ENCODE results near the gene APOL4. TPM values are rescaled to one million over a fixed set of nuclear protein-coding genes. Genes with fewer than 3 reads are reported as not detected.

The APOL4 gene
- total RNA-seq, 2 experiments from 2014 or later: 0.53 to 0.67 TPM

DNA sequence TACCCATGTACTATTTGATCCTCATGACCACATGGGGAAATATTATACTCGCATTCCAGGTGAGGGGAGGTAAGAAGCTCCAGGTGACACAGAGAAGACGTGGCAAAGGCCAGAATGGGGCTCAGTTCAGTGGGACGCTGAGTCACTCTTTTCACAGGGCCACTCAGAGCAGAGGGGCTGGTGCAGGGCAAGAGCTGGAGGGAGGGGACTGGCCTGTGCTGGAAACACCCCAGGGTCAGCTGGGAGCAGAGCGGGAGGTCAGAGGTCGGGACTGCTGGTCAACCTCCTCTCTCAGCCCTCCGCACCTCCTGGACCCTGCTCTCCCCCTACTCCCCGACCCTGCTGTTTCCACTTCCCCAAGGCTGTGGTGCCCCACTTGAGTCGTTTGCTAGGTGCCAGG is 53.2 kb downstream of the APOL4 start:
- intact Hi-C loops (cut with micrococcal nuclease): no loop called here
- Mint-ChIP-seq H3K27ac (no peak overlapping the region), H3K9me3 (no peaks in the 10 kb centered on the region), H3K4me1 (ENCODE audit: low read depth) (peaks cover 40% of the 10 kb centered on the region), H3K4me3 (no peak overlapping the region), H3K27me3 (no peaks in the 10 kb centered on the region), H3K36me3 (peaks cover 24% of the 10 kb centered on the region)
- CTCF ChIA-PET: interaction anchor here (0.6 to 1.6 kb wide), 2 partner anchors 32 to 82 kb away, joined by 4 to 5 read pairs; no protein-coding TSS in a partner anchor
- no peak for DNase-seq
- POLR2A ChIA-PET: no interaction called here

DNA sequence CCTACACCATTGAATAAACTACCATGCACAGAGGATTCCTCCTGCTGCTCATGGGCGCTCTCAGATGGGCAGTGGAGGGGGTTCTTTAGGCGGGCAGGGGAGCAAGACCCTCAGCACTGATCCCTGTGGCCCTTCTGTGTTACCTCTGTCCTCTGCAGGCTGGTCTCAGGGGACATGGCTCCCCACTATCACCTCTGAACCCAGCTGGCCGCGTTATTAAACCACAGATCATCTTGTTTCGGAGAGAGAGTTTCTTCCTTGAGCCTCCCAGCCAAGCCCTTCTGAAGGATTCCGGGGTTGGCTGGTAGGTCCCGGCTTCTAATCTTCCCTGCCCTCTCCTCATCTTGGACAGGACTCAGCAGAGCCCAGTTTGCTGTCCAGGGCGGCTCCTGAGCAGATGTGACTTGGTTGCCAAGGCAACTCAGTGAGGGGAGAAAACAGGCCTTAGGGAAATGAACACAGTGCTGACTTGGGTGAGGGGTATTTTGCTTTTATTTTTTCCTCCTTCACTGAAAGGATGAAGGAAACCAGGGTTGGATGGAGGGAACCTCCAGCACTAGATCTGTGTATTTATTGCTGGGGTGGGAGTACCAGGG is 54.3 kb downstream of the APOL4 start:
- no peak overlapping the region for H3K27ac Mint-ChIP-seq
- H3K9me3 Mint-ChIP-seq: no peaks in the 10 kb centered on the region
- no peaks in the 10 kb centered on the region for H3K27me3 Mint-ChIP-seq
- H3K36me3 Mint-ChIP-seq: peaks cover 26% of the 10 kb centered on the region
- no peak overlapping the region for H3K4me3 Mint-ChIP-seq
- ChIA-PET POLR2A (no interaction called here), CTCF (interaction anchor here (1.6 kb wide), 1 partner anchor 33 kb away, joined by 5 read pairs; no protein-coding TSS in a partner anchor)
- DNase-seq: no peak
- peaks cover 36% of the 10 kb centered on the region for H3K4me1 Mint-ChIP-seq (ENCODE audit: low read depth)
- intact Hi-C loops (cut with micrococcal nuclease): no loop called here

GRCh38 chr22:36145881-36146280 is 55.7 kb downstream of the APOL4 start:
- Mint-ChIP-seq H3K27me3 (no peaks in the 10 kb centered on the region), H3K4me3 (no peak overlapping the region), H3K4me1 (ENCODE audit: low read depth) (peaks cover 26% of the 10 kb centered on the region), H3K9me3 (no peaks in the 10 kb centered on the region), H3K36me3 (peaks cover 32% of the 10 kb centered on the region), H3K27ac (peak overlapping the region; percentile 57)
- intact Hi-C loops (cut with micrococcal nuclease): loop anchor here (1.0 kb wide), 1 partner anchor 34 kb away; no protein-coding TSS in a partner anchor
- CTCF ChIA-PET: interaction anchor here (6.0 kb wide), 1 partner anchor 34 kb away, joined by 96 read pairs; no protein-coding TSS in a partner anchor
- POLR2A ChIA-PET: no interaction called here
- no peak for DNase-seq

GRCh38 chr22:36144886-36145541 is 56.6 kb downstream of the APOL4 start:
- H3K4me3 Mint-ChIP-seq: no peak overlapping the region
- H3K27me3 Mint-ChIP-seq: no peaks in the 10 kb centered on the region
- no peaks in the 10 kb centered on the region for H3K9me3 Mint-ChIP-seq
- H3K4me1 Mint-ChIP-seq (ENCODE audit: low read depth): peaks cover 17% of the 10 kb centered on the region
- intact Hi-C loops (cut with micrococcal nuclease): loop anchor here (1.0 kb wide), 1 partner anchor 35 kb away; no protein-coding TSS in a partner anchor
- ChIA-PET CTCF (interaction anchor here (0.9 to 6.0 kb wide), 5 partner anchors 18 to 133 kb away, joined by 3 to 96 read pairs (median 6); partner anchors contain the start of gene APOL2), POLR2A (no interaction called here)
- peak overlapping the region; percentile 36 for H3K27ac Mint-ChIP-seq
- H3K36me3 Mint-ChIP-seq: peaks cover 37% of the 10 kb centered on the region
- peak; percentile 55 for DNase-seq

DNA sequence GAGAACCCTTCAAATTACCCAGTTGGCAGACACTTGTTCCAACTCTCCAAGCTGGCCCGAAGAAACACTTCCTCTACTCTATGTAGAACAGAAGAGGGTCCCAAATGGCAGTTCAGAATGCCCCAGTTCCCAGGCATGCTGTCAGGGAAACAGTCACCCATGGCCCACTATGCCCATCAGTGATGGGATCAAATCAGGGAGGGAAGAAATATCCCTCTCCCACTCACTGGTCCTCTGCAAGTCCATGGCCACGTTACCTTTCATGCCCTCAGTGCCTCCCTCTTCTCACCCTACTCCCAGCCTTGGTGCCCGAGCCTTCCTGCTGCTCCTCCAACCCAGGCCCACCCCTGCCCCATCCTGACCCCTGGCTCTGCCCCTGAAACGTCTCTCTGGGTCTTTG is 57.7 kb downstream of the APOL4 start:
- DNase-seq: no peak
- no peaks in the 10 kb centered on the region for H3K9me3 Mint-ChIP-seq
- peak overlapping the region; percentile 45 for H3K27ac Mint-ChIP-seq
- H3K4me1 Mint-ChIP-seq (ENCODE audit: low read depth): peaks cover 12% of the 10 kb centered on the region
- CTCF ChIA-PET: interaction anchor here (0.7 to 6.0 kb wide), 2 partner anchors 19 to 36 kb away, joined by 3 to 96 read pairs; no protein-coding TSS in a partner anchor
- peaks cover 36% of the 10 kb centered on the region for H3K36me3 Mint-ChIP-seq
- intact Hi-C loops (cut with micrococcal nuclease): no loop called here
- H3K4me3 Mint-ChIP-seq: no peak overlapping the region
- no peaks in the 10 kb centered on the region for H3K27me3 Mint-ChIP-seq
- POLR2A ChIA-PET: interaction anchor here (1.1 kb wide), 1 partner anchor 16 kb away, joined by 3 read pairs; the partner anchor contains the start of gene APOL3

GRCh38 chr22:36143066-36143815 is 58.4 kb downstream of the APOL4 start:
- ChIA-PET CTCF (interaction anchor here (0.7 to 6.0 kb wide), 4 partner anchors 11 to 37 kb away, joined by 3 to 96 read pairs (median 4); no protein-coding TSS in a partner anchor), POLR2A (interaction anchor here (1.1 kb wide), 1 partner anchor 17 kb away, joined by 3 read pairs; the partner anchor contains the start of gene APOL3)
- Mint-ChIP-seq H3K27ac (no peak overlapping the region), H3K4me3 (no peak overlapping the region), H3K9me3 (no peaks in the 10 kb centered on the region), H3K27me3 (no peaks in the 10 kb centered on the region), H3K4me1 (ENCODE audit: low read depth) (peaks cover 11% of the 10 kb centered on the region), H3K36me3 (peaks cover 34% of the 10 kb centered on the region)
- no peak for DNase-seq
- intact Hi-C loops (cut with micrococcal nuclease): no loop called here

GRCh38 chr22:36141481-36141880 is 60.1 kb downstream of the APOL4 start:
- DNase-seq: no peak
- no peak overlapping the region for H3K27ac Mint-ChIP-seq
- peaks cover 30% of the 10 kb centered on the region for H3K36me3 Mint-ChIP-seq
- no peak overlapping the region for H3K4me3 Mint-ChIP-seq
- intact Hi-C loops (cut with micrococcal nuclease): no loop called here
- ChIA-PET POLR2A (no interaction called here), CTCF (interaction anchor here (1.1 to 6.0 kb wide), 4 partner anchors 10 to 39 kb away, joined by 3 to 96 read pairs (median 7); no protein-coding TSS in a partner anchor)
- no peaks in the 10 kb centered on the region for H3K27me3 Mint-ChIP-seq
- no peaks in the 10 kb centered on the region for H3K9me3 Mint-ChIP-seq
- peaks cover 10% of the 10 kb centered on the region for H3K4me1 Mint-ChIP-seq (ENCODE audit: low read depth)

Other genes starting within 250 kb of the APOL4 start
- gene RBFOX2, start 173.0 kb downstream of the APOL4 start, total RNA-seq: 1 to 10 TPM; 4.3 to 4.6 TPM
- gene APOL3, start 41.1 kb downstream of the APOL4 start, total RNA-seq: 10 to 100 TPM; 63.9 to 66.7 TPM
- 10 to 100 TPM; 76.4 to 82.9 TPM for gene APOL2, start 37.7 kb upstream of the APOL4 start, total RNA-seq
- 10 to 100 TPM; 44.7 to 46.3 TPM for gene APOL1, start 51.3 kb upstream of the APOL4 start, total RNA-seq
- gene MYH9, start 186.2 kb upstream of the APOL4 start, total RNA-seq: 100 to 1,000 TPM; 712 to 720 TPM

Measured in activated CD4-positive, alpha-beta memory T cell treated with anti-CD3 and anti-CD28 coated beads for 36 hours (primary cell).